ENCODE results near the gene ABHD14A. TPM values are rescaled to one million over a fixed set of nuclear protein-coding genes. Genes with fewer than 3 reads are reported as not detected.

The ABHD14A gene
- total RNA-seq, 1 experiment from 2014 or later: 3.7 TPM

DNA sequence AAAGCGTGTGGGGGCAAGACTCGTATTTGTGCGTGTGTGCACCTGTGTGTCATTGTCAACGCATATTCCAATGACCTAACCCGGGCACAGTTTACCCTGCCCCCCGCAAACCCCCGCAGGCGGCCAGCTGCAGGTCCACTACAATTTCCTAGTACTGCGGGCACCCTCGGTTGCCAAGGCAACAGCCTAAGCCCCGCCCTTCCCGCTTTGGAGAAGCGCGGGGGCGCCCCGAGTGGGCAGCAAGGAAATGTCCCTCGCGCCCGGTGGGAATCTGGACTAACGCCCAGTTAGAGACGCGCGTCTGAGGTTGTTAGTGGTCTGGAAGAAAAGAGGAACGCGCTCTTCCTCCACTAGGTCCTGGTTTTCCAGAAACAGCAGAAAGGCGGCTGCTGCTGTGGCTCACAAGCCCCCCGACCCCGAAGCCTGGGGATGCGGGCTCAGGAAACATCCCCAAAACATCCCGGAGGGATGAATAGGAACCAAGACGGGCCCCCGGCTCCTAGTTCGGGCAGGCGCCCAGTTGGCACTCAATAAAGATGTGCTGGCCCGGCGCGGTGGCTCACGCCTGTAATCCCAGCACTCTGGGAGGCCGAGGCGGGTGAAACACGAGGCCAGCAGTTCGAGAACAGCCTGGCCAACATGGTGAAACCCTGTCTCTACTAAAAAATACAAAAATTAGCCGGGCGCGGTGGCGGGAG, 1.1 kb downstream of the ABHD14A start:
- Histone ChIP-seq H3K9me3 (ENCODE audit: low read depth, low read length, poor library complexity, severe bottlenecking) (no peaks in the 10 kb centered on the region), H3K27me3 (replicated peaks; ENCODE audit: insufficient read depth, low read depth, low read length, poor library complexity) (no peaks in the 10 kb centered on the region), H3K36me3 (ENCODE audit: insufficient read depth, low read length, poor library complexity, severe bottlenecking) (no peaks in the 10 kb centered on the region), H3K4me1 (ENCODE audit: insufficient read depth, low read length, poor library complexity, severe bottlenecking) (peaks cover 8% of the 10 kb centered on the region), H3K27ac (ENCODE audit: low read depth, low read length, poor library complexity, severe bottlenecking) (no peak overlapping the region), H3K4me3 (ENCODE audit: low read depth, low read length, poor library complexity, severe bottlenecking) (peak overlapping the region; percentile 63)
- BruUV-seq (replicated peaks): no TSS peak
- ChIA-PET CTCF (no interaction called here), POLR2A (ENCODE audit: low non-redundant PET) (no interaction called here)
- TF ChIP-seq, protein P1, sequence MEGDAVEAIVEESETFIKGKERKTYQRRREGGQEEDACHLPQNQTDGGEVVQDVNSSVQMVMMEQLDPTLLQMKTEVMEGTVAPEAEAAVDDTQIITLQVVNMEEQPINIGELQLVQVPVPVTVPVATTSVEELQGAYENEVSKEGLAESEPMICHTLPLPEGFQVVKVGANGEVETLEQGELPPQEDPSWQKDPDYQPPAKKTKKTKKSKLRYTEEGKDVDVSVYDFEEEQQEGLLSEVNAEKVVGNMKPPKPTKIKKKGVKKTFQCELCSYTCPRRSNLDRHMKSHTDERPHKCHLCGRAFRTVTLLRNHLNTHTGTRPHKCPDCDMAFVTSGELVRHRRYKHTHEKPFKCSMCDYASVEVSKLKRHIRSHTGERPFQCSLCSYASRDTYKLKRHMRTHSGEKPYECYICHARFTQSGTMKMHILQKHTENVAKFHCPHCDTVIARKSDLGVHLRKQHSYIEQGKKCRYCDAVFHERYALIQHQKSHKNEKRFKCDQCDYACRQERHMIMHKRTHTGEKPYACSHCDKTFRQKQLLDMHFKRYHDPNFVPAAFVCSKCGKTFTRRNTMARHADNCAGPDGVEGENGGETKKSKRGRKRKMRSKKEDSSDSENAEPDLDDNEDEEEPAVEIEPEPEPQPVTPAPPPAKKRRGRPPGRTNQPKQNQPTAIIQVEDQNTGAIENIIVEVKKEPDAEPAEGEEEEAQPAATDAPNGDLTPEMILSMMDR (conservative IDR thresholded peaks at IDR 0.05; ENCODE audit: low read depth, low read length): no peak
- no peak for TF ChIP-seq EZH2 (IDR thresholded peaks at IDR 0.05; ENCODE audit: borderline replicate concordance, low read depth, low read length, poor library complexity, severe bottlenecking)
- peak; percentile 52 for DNase-seq (ENCODE audit: low spot score)
- intact Hi-C loops (cut with micrococcal nuclease; ENCODE audit: unreplicated experiment): loop anchor here (2.0 kb wide), 1 partner anchor 33 kb away; the partner anchor contains the start of gene PARP3

DNA sequence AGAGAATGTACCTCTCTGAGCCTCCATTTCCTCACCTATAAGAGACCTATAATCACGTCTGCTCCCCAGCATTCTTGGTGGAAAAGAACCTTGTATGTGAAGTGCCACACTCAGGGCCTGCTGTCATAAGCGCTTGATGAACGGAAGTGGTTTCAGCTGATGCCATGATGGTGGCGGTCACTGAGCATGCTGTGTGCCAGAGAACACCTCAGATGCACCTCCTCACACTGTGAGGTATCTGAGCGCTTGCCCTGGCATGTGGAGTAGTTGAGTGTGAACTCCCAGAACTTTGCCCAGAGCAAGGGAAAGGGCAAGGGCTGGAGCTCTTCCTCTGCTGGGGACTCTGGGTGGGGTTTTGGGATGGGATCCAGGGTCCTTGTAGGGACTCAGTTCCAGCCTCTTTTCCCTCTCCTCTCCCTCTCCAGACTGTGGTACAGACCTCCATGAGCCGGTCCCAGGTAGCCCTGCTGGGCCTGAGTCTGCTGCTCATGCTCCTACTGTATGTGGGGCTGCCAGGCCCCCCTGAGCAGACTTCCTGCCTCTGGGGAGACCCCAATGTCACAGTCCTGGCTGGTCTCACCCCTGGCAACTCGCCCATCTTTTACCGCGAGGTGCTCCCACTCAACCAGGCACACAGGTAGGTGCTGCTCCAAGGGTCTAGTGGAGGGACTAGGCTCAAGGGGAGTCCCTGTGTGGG, 2.7 kb downstream of the ABHD14A start:
- intact Hi-C loops (cut with micrococcal nuclease; ENCODE audit: unreplicated experiment): no loop called here
- POLR2A ChIA-PET (ENCODE audit: low non-redundant PET): no interaction called here

DNA sequence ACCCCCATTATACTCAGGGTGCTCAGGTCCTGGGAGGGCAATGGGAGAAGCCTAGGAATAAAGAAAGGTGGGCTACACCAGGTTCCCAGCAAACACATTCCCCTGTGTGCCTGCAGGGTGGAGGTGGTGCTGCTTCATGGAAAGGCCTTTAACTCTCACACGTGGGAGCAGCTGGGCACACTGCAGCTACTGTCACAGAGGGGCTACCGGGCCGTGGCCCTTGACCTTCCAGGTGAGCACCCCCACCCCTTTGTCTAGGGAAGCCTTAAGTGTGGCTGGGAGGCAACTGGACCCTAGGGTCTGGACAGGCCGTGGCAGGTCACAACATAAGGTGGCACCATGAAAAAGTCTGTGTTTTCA, 3.3 kb downstream of the ABHD14A start:
- ChIA-PET POLR2A (ENCODE audit: low non-redundant PET) (no interaction called here), CTCF (no interaction called here)
- Histone ChIP-seq H3K27ac (ENCODE audit: low read depth, low read length, poor library complexity, severe bottlenecking) (no peak overlapping the region), H3K9me3 (ENCODE audit: low read depth, low read length, poor library complexity, severe bottlenecking) (no peaks in the 10 kb centered on the region), H3K36me3 (ENCODE audit: insufficient read depth, low read length, poor library complexity, severe bottlenecking) (no peaks in the 10 kb centered on the region), H3K4me3 (ENCODE audit: low read depth, low read length, poor library complexity, severe bottlenecking) (no peak overlapping the region), H3K27me3 (replicated peaks; ENCODE audit: insufficient read depth, low read depth, low read length, poor library complexity) (no peaks in the 10 kb centered on the region), H3K4me1 (ENCODE audit: insufficient read depth, low read length, poor library complexity, severe bottlenecking) (peaks cover 13% of the 10 kb centered on the region)
- intact Hi-C loops (cut with micrococcal nuclease; ENCODE audit: unreplicated experiment): no loop called here
- no peak for TF ChIP-seq EZH2 (IDR thresholded peaks at IDR 0.05; ENCODE audit: borderline replicate concordance, low read depth, low read length, poor library complexity, severe bottlenecking)
- TF ChIP-seq, protein P1 (conservative IDR thresholded peaks at IDR 0.05; ENCODE audit: low read depth, low read length): no peak
- BruUV-seq (replicated peaks): no TSS peak
- no peak for DNase-seq (ENCODE audit: low spot score)

More for the DNA sequence above, 2.7 kb downstream of the ABHD14A start:
- Histone ChIP-seq H3K27ac (ENCODE audit: low read depth, low read length, poor library complexity, severe bottlenecking) (no peak overlapping the region), H3K36me3 (ENCODE audit: insufficient read depth, low read length, poor library complexity, severe bottlenecking) (no peaks in the 10 kb centered on the region), H3K9me3 (ENCODE audit: low read depth, low read length, poor library complexity, severe bottlenecking) (no peaks in the 10 kb centered on the region), H3K4me3 (ENCODE audit: low read depth, low read length, poor library complexity, severe bottlenecking) (no peak overlapping the region), H3K27me3 (replicated peaks; ENCODE audit: insufficient read depth, low read depth, low read length, poor library complexity) (no peaks in the 10 kb centered on the region), H3K4me1 (ENCODE audit: insufficient read depth, low read length, poor library complexity, severe bottlenecking) (peaks cover 8% of the 10 kb centered on the region)
- CTCF ChIA-PET: no interaction called here
- no peak for DNase-seq (ENCODE audit: low spot score)
- BruUV-seq (replicated peaks): no TSS peak
- TF ChIP-seq, protein P1 (conservative IDR thresholded peaks at IDR 0.05; ENCODE audit: low read depth, low read length): no peak
- TF ChIP-seq EZH2 (IDR thresholded peaks at IDR 0.05; ENCODE audit: borderline replicate concordance, low read depth, low read length, poor library complexity, severe bottlenecking): no peak
